GM15510 (cell line): ENCODE data around the gene KRT74.

Experiments
- POLR2A ChIP-seq: IDR thresholded peaks from 3 replicates; pipeline ENCODE4 v1.6.1; 2011; ENCODE audit warnings: borderline replicate concordance; ENCODE audit not compliant: insufficient read length; ENCODE audit errors: extremely low read depth

KRT74 gene

GRCh38 chr12:52566847-52567291 lies 6.8 kb downstream of the KRT74 start:
- TF ChIP-seq POLR2A = no peak

GRCh38 chr12:52564582-52564981 lies 9.1 kb downstream of the KRT74 start:
- no peak for TF ChIP-seq POLR2A

GRCh38 chr12:52561880-52562449 lies 11.7 kb downstream of the KRT74 start:
- TF ChIP-seq POLR2A = no peak

DNA sequence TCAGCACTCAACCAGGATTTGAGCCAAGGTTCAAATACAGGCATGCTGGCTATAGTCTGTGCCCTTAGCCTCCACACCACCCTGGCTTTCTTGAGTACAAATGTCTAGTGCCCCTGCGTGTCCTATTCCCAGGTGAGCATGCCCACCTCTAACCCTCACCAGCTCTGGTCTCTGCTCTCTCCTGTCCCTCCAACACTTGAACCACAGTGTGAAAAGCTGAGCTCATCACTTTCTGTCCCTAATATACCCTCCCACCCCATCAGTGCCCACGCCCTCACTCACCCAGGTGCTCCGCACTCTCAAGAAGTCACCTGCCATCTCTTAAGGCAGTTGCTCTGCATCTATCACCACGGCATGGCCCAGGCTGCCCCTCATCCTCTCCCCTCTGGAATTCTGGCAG lies 13.7 kb downstream of the KRT74 start:
- TF ChIP-seq POLR2A = no peak

DNA sequence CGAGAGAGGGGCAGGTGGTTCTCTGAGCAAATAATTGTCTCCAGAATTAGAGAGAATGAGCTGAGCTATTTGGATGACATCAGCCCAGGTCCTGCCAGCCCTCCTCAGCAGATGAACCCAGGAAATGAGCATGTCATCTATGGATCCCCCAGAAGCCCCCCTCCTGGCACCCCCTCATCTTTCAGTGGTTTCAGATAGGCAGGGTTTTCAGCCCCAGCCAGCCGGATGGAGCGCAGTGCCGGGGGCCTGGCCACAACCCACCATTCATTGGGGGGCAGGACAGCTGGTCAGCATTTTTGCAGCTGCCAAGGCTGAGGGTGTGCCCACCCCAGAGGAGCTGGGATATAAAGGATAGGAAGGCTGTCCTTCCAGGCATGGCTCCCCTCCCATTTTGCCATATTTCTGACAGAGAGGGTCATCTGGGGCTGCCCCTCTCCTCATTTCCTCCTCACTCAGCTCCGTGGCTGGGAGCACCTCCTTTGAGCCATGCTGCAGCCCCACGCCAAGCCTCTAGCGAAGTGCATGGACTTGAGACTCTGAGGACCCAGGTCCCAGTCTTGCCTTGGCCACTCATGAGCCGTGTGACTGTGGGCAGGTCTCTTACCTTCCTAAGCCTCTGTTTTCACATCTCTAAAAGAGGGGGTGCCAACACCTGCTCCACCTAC lies 14.7 kb downstream of the KRT74 start:
- TF ChIP-seq POLR2A = no peak

DNA sequence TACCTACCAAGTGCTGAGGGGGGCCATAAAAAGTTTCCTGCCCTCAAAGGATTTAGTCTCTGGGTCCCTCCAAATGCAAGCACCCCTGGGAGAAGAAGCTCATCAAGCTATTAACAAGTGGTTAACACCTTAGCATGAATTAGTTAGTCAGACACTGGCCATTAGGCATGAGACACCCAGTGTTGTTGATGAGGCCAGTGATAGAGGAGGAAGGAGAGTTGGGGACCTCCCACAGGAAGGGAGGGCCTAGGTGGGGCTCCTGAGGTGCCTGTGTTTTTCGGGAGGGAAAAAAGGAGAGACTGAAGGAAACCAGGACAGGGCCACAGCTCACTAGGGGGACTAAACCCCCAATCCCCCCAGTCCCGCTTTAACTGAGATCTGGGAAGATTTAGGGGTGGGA lies 16.2 kb downstream of the KRT74 start:
- TF ChIP-seq POLR2A = no peak

- no peak for TF ChIP-seq POLR2A
Measured at GRCh38 chr12:52555577-52555976, 18.1 kb downstream of the KRT74 start.

GRCh38 chr12:52552681-52553195 lies 20.9 kb downstream of the KRT74 start, which contains the start of gene KRT71:
TSS of gene KRT71 (minus strand) at chr12:52553145. CDS start at chr12:52553077, 68 bp downstream.
- TF ChIP-seq POLR2A = no peak

GRCh38 chr12:52552055-52552454 lies 21.6 kb downstream of the KRT74 start:
- TF ChIP-seq POLR2A = no peak

DNA sequence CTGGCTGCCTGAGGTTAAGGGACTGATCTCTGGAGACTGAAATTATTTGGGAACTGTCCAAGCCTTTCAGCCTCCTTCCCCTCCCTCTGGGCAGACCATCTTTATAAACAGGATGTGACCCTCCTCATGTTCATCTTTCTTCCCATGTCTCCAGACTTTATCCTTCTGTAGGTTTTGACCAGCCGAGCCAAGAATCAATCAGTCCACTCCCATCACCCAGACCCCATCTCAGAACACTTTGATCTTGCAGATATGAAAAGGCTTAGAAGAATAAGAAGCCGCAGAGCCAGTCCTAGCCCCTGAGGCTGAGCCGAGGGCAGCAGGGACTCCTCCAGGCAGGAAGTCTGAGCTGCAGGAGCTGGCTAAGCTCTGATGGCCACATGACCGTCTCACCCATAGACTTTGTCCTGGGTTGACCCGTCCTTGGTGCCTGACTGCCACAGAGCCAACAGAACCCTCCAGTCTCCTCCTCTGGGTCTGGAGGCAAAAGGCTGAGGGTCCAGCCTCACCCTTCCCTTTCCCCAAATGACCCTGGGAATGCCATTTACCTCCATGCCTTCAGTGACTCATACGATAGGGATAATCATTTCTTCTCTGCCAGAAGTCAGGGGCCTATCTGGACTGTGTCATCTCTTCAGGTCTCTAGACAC lies 22.3 kb downstream of the KRT74 start:
- TF ChIP-seq POLR2A = no peak

- TF ChIP-seq POLR2A = no peak
Measured at GRCh38 chr12:52546126-52546525, 27.5 kb downstream of the KRT74 start.

- TF ChIP-seq POLR2A = no peak
Measured at GRCh38 chr12:52543985-52544883, 29.4 kb downstream of the KRT74 start.

DNA sequence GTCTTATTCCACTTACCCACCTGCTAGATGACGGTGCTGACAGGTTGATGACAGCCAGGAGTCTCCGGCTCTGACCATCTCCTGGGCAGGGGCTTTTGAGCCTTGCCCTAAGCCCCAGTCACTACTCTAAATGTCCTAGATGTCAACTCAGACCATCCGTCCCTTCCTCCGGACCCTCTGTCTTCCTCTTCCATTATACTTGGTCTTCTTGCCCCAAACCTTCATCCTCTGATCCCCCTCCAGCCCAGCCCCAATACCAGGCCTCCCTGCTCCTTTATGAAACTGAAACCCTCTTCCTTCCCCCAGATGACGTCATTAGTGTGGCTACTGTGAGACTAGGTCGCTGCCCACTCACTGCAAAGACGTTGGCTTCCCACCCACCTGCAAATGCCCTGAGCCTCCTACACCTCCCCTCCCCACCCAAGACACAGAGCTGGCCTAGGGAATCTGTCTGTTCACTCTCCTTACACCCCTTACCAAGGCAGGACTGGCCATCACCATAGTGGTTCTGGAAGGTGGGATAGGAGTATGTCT lies 30.8 kb downstream of the KRT74 start:
- TF ChIP-seq POLR2A = no peak

DNA sequence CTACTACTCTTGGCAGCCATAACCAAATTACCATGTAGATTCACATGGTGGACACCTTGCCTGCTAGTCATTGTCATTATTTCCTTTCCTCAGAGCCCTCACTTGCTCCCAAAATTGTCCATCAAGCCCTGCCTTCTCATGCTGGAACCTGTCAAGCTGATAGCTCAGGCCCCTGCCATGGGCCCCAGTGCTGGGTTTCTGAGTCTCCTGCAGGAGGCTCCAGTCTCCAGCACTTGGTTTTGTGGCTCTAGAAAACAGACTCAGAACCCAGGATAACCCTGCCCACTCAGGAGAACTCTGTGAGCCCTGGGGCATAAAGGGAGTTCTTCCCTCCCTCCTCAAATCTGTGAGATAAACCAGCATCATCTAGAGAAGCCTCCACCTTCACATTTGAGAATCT lies 31.5 kb downstream of the KRT74 start:
- no peak for TF ChIP-seq POLR2A

- TF ChIP-seq POLR2A = no peak
Measured at GRCh38 chr12:52541709-52542108, 31.9 kb downstream of the KRT74 start.

- TF ChIP-seq POLR2A = no peak
Measured at GRCh38 chr12:52540531-52540930, 33.1 kb downstream of the KRT74 start.

GRCh38 chr12:52539821-52540173 lies 33.8 kb downstream of the KRT74 start:
- no peak for TF ChIP-seq POLR2A
